ENCODE results near the gene SUSD2. TPM values are rescaled to one million over a fixed set of nuclear protein-coding genes. Genes with fewer than 3 reads are reported as not detected.
"Not testable (repeated sequence)": the region's sequence is repeated elsewhere in the genome, so short reads cannot be mapped to it uniquely, and the experiment has no call there.

Gene SUSD2
- total RNA-seq, 3 donors from 2014 or later = 0.80 to 7.9 (median 5.6) TPM

DNA sequence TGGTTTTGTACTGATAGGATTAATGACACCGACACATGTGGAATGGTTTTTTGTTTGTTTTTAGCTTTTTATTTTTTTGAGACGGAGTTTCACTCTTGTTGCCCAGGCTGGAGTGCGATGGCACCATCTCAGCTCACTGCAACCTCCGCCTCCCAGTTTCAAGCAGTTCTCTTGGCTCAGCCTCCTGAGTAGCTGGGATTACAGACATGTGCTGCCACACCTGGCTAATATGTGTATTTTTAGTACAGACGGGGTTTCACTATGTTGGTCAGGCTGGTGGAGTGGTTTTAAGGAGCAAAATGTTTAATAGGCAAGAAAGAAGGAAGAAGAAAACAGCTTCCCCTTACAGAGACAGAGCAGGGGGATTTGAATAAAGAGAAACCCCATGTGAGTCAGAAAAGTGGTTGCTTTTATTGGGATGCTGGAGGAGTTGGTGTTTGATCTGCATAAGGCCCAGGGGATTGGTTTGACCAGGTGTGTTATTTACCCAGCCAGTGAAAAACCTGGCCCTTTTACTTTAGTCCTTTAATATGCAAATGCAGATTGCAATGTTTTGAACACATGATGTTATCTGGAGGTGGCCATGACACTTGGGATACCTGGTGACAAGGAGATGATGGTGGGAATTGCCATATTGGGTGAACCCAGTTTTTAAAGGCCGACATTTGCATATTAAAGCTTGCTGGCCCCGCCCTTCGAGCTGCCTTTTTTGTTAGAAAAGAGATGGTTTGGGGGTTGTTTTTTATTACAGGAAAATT, 24.3 kb downstream of the SUSD2 start:
- H3K27ac ChIP-seq = no peak overlapping the region
- intact Hi-C loops (cut with DNase I; ENCODE audit: low total_unique reads) = no loop called here
- no peak overlapping the region for H3K4me3 ChIP-seq
- H3K27me3 ChIP-seq = no peaks in the 10 kb centered on the region
- no peak for DNase-seq (ENCODE audit: low spot score in 2 of 2)
- no peaks in the 10 kb centered on the region for H3K36me3 ChIP-seq
- no peaks in the 10 kb centered on the region for H3K4me1 ChIP-seq
- no peaks in the 10 kb centered on the region for H3K9me3 ChIP-seq
- TF ChIP-seq, protein P1, sequence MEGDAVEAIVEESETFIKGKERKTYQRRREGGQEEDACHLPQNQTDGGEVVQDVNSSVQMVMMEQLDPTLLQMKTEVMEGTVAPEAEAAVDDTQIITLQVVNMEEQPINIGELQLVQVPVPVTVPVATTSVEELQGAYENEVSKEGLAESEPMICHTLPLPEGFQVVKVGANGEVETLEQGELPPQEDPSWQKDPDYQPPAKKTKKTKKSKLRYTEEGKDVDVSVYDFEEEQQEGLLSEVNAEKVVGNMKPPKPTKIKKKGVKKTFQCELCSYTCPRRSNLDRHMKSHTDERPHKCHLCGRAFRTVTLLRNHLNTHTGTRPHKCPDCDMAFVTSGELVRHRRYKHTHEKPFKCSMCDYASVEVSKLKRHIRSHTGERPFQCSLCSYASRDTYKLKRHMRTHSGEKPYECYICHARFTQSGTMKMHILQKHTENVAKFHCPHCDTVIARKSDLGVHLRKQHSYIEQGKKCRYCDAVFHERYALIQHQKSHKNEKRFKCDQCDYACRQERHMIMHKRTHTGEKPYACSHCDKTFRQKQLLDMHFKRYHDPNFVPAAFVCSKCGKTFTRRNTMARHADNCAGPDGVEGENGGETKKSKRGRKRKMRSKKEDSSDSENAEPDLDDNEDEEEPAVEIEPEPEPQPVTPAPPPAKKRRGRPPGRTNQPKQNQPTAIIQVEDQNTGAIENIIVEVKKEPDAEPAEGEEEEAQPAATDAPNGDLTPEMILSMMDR (IDR thresholded peaks at IDR 0.05) = no peak
- no peak for TF ChIP-seq POLR2AphosphoS5 (IDR thresholded peaks at IDR 0.05)
- TF ChIP-seq POLR2A (IDR thresholded peaks at IDR 0.05) = no peak

DNA sequence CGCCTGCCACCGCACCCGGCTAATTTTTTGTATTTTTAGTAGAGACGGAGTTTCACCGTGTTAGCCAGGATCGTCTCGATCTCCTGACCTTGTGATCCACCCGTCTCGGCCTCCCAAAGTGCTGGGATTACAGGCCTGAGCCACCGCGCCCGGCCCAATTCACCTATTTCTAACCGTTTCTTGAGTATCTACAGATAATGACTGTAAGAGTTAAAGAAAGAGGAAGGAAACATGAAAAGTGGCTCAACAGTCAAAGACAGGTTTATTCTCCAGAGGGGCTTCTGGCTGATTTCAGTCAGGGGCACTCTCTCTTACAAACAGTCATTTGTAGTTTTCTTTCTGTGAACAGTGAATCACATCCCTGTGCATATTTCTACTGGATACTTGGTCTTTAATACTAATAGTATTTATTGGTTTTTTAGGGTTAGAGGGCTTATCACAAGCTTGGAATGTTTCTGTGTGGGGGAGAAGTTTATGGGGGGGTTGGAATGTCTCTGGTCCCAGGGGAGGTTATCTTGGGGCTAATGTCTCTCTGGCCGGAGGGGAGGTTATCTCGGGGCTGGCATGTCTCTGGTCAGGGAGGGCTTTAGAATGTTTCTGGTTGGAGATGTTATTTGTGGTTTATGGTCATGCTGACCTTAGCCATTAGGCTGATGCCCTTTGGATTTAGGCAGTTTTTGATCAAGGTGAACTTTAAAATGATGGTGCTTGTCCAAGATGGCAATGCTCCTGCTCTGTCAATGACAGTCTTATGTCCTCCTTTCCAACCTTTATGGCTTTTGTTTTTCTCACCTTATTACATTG, 25.4 kb downstream of the SUSD2 start:
- H3K4me3 ChIP-seq; H3K9me3 ChIP-seq; H3K27me3 ChIP-seq; H3K36me3 ChIP-seq; H3K4me1 ChIP-seq; intact Hi-C loops (cut with DNase I; ENCODE audit: low total_unique reads); DNase-seq (ENCODE audit: low spot score in 2 of 2): not testable (repeated sequence)
- peak overlapping the region; percentile 81 to 93 for H3K27ac ChIP-seq

DNA sequence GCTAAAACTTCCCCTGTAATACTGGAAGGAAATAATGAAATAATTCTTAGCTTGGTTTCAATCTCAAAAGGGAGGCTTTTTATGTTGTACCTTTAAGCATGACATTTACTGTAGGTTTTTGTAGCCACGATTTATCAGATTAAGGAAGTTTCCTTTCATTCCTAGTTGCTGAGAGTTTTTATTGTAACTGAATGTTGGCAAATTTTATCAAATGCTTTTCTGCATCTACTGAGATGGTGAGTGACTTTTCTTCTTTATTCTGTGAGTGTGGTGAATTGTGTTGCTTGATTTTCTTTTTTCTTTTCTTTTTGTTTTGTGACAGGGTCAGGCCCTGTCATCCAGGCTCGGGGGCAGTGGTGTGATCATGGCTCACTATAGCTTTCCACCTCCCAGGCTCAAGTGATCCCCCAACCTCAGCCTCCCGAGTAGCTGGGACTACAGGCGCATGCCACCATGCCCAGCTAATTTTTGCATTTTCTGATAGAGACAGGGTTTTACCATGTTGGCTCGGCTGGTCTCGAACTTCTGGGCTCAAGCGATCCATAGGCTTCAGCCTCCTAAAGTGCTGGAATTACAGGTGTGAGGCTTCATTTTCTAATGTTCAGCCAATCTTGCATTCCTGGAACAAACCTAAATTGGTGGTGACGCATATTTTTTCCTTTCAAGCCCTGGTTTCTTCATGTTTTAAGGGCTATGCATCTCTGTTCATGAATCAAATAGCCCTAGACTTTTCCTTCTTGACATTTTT, 26.2 kb downstream of the SUSD2 start:
- TF ChIP-seq, protein P1 (IDR thresholded peaks at IDR 0.05) = no peak
- TF ChIP-seq POLR2AphosphoS5 (IDR thresholded peaks at IDR 0.05) (no peak), POLR2A (IDR thresholded peaks at IDR 0.05) (no peak)
- no peak overlapping the region for H3K4me3 ChIP-seq
- DNase-seq (ENCODE audit: low spot score in 2 of 2) = no peak
- H3K4me1 ChIP-seq = no peaks in the 10 kb centered on the region
- peak overlapping the region; percentile 81 to 93 for H3K27ac ChIP-seq
- no peaks in the 10 kb centered on the region for H3K27me3 ChIP-seq
- no peaks in the 10 kb centered on the region for H3K9me3 ChIP-seq
- intact Hi-C loops (cut with DNase I; ENCODE audit: low total_unique reads) = no loop called here
- H3K36me3 ChIP-seq = no peaks in the 10 kb centered on the region

DNA sequence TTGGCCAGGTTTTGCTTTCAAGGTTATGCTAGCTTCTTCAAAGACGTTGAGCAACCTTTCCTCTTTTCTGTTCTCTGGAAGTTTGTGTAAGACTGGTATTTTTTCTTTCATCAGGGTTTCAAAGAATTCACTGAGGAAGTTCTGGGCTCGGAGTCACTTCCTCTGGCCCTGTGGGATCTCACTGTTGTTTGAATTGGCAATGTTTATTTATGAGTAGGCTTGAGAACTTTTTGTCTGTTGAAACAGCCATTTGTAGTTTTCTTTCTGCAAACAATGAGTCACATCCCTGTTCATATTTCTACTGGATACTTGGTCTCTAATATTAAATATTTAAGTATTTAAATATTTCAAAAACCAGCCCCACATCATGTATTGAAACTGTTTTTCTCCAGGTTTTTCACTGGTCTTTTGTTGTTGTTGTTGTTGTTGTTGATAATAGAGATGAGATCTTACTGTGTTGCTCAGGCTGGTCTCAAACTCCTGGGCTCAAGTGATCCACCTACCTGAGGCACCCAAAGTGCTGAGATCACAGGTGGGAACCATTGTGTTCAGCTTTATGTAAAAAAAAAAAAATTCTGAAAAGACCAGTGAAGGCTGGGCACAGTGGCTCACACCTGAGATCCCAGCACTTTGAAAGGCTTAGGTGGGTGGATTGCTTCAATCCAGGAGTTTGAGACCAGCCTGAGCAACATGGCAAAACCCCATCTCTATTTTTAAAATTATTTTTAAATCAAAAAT, 26.9 kb downstream of the SUSD2 start:
- H3K4me1 ChIP-seq = no peaks in the 10 kb centered on the region
- H3K9me3 ChIP-seq = no peaks in the 10 kb centered on the region
- intact Hi-C loops (cut with DNase I; ENCODE audit: low total_unique reads) = no loop called here

More for the DNA sequence above, 26.9 kb downstream of the SUSD2 start:
- Histone ChIP-seq H3K27ac (peak overlapping the region; percentile 81 to 93), H3K36me3 (no peaks in the 10 kb centered on the region), H3K27me3 (no peaks in the 10 kb centered on the region), H3K4me3 (no peak overlapping the region)
- peak in 2 of 3 donors; percentile 40 to 72 for TF ChIP-seq POLR2AphosphoS5 (IDR thresholded peaks at IDR 0.05)
- TF ChIP-seq, protein P1 (IDR thresholded peaks at IDR 0.05) = no peak
- no peak for TF ChIP-seq POLR2A (IDR thresholded peaks at IDR 0.05)
- DNase-seq (ENCODE audit: low spot score in 2 of 2) = peak in 1 of 2 donors; percentile 72
